ENCODE measurements around the gene TRAF3. TPM values are rescaled to one million over a fixed set of nuclear protein-coding genes. Genes with fewer than 3 reads are reported as not detected.

Gene TRAF3
- total and polyA plus RNA-seq, 4 donors = 2.1 to 12.0 (median 5.2) TPM

DNA sequence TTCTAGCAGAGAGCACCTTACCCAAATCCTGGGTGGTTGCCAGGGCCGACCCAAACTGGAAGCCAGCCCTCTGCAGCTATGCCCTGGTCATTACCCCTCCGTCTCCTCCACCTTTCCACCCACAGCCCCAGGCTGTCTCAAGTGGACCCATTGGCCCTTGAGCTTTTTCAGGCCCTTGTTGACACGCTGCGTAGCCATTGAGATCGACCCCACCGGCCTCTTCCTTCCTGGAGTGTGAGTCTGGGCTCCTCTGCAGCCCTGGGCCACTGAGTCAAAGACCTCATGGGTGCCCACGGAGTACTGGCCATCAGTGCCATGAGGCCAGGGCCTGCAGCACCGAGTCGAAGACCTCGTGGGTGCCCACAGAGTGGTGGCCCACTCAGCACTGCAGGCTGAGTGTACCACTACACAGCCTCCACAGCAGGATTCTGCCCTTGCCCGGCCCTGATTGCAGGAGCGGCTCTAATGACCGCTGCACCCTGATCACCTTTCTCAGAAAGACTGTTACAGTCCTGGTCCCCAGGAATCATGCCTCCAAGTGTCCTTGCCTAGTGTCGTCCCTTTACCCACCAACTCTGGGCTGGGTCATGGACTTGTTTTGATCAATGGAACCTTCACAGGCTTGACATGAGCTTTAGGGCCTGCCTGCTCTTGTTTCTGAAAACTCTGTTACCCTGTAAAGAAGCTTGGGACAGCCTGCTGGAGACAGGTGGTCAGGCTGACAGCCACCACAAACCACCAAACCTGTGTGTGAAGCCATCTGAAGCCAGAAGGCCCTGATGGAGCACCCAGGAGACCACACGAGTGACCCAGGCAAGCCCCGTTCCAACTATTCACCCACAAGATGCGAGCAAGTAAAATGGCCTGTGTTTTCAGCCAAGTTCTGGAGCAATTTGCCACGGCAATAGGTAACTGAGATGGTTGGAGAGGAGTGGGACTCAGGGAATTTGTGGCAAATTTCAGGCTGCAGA, 39.6 kb upstream of the TRAF3 start:
- Histone ChIP-seq H3K4me3 (ENCODE audit: low read depth in 1 of 3, low read length in 3 of 3) (no peak overlapping the region), H3K4me1 (ENCODE audit: control insufficient read depth in 4 of 4, insufficient read depth in 4 of 4, low read length in 3 of 4) (no peaks in the 10 kb centered on the region), H3K36me3 (ENCODE audit: control insufficient read depth in 4 of 4, insufficient read depth in 3 of 4, low read depth in 1 of 4, low read length in 3 of 4) (peaks cover 0 to 7% (median 0%) of the 10 kb centered on the region in 4 donors), H3K27ac (ENCODE audit: low read depth in 1 of 2, low read length in 2 of 2) (no peak overlapping the region), H3K27me3 (ENCODE audit: control insufficient read depth in 4 of 4, insufficient read depth in 4 of 4, low read length in 3 of 4) (no peaks in the 10 kb centered on the region), H3K9me3 (ENCODE audit: control insufficient read depth in 4 of 4, low read length in 3 of 4) (peaks cover 0 to 5% (median 2%) of the 10 kb centered on the region in 4 donors), H3K9ac (ENCODE audit: low read depth in 1 of 2, low read length in 2 of 2) (no peak overlapping the region)
- DNase-seq (ENCODE audit: low spot score) = no peak
- TF ChIP-seq HNF4A (conservative IDR thresholded peaks at IDR 0.05) (no peak), JUND (IDR thresholded peaks at IDR 0.05) (no peak), NR2F2 (IDR thresholded peaks at IDR 0.05) (no peak), RXRA (IDR thresholded peaks at IDR 0.05) (no peak), EGR1 (IDR thresholded peaks at IDR 0.05; ENCODE audit: low read depth in 2 of 2) (no peak), YY1 (IDR thresholded peaks at IDR 0.05) (no peak), GABPA (IDR thresholded peaks at IDR 0.05 in 1 of 2, conservative IDR thresholded peaks at IDR 0.05 in 1 of 2) (no peak), FOXA1 (IDR thresholded peaks at IDR 0.05) (no peak), RAD21 (IDR thresholded peaks at IDR 0.05) (no peak), TAF1 (conservative IDR thresholded peaks at IDR 0.05) (no peak), FOXA2 (IDR thresholded peaks at IDR 0.05) (no peak), HNF4G (IDR thresholded peaks at IDR 0.05) (no peak), SP1 (IDR thresholded peaks at IDR 0.05) (no peak)
- TF ChIP-seq, protein P1, sequence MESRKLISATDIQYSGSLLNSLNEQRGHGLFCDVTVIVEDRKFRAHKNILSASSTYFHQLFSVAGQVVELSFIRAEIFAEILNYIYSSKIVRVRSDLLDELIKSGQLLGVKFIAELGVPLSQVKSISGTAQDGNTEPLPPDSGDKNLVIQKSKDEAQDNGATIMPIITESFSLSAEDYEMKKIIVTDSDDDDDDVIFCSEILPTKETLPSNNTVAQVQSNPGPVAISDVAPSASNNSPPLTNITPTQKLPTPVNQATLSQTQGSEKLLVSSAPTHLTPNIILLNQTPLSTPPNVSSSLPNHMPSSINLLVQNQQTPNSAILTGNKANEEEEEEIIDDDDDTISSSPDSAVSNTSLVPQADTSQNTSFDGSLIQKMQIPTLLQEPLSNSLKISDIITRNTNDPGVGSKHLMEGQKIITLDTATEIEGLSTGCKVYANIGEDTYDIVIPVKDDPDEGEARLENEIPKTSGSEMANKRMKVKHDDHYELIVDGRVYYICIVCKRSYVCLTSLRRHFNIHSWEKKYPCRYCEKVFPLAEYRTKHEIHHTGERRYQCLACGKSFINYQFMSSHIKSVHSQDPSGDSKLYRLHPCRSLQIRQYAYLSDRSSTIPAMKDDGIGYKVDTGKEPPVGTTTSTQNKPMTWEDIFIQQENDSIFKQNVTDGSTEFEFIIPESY (IDR thresholded peaks at IDR 0.05) = no peak
- TF ChIP-seq, protein P2, sequence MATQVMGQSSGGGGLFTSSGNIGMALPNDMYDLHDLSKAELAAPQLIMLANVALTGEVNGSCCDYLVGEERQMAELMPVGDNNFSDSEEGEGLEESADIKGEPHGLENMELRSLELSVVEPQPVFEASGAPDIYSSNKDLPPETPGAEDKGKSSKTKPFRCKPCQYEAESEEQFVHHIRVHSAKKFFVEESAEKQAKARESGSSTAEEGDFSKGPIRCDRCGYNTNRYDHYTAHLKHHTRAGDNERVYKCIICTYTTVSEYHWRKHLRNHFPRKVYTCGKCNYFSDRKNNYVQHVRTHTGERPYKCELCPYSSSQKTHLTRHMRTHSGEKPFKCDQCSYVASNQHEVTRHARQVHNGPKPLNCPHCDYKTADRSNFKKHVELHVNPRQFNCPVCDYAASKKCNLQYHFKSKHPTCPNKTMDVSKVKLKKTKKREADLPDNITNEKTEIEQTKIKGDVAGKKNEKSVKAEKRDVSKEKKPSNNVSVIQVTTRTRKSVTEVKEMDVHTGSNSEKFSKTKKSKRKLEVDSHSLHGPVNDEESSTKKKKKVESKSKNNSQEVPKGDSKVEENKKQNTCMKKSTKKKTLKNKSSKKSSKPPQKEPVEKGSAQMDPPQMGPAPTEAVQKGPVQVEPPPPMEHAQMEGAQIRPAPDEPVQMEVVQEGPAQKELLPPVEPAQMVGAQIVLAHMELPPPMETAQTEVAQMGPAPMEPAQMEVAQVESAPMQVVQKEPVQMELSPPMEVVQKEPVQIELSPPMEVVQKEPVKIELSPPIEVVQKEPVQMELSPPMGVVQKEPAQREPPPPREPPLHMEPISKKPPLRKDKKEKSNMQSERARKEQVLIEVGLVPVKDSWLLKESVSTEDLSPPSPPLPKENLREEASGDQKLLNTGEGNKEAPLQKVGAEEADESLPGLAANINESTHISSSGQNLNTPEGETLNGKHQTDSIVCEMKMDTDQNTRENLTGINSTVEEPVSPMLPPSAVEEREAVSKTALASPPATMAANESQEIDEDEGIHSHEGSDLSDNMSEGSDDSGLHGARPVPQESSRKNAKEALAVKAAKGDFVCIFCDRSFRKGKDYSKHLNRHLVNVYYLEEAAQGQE (IDR thresholded peaks at IDR 0.05) = no peak
- TF ChIP-seq, protein P3, sequence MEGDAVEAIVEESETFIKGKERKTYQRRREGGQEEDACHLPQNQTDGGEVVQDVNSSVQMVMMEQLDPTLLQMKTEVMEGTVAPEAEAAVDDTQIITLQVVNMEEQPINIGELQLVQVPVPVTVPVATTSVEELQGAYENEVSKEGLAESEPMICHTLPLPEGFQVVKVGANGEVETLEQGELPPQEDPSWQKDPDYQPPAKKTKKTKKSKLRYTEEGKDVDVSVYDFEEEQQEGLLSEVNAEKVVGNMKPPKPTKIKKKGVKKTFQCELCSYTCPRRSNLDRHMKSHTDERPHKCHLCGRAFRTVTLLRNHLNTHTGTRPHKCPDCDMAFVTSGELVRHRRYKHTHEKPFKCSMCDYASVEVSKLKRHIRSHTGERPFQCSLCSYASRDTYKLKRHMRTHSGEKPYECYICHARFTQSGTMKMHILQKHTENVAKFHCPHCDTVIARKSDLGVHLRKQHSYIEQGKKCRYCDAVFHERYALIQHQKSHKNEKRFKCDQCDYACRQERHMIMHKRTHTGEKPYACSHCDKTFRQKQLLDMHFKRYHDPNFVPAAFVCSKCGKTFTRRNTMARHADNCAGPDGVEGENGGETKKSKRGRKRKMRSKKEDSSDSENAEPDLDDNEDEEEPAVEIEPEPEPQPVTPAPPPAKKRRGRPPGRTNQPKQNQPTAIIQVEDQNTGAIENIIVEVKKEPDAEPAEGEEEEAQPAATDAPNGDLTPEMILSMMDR (IDR thresholded peaks at IDR 0.05; ENCODE audit: low read depth, low read length, missing input control) = no peak
- TF ChIP-seq, protein P4, sequence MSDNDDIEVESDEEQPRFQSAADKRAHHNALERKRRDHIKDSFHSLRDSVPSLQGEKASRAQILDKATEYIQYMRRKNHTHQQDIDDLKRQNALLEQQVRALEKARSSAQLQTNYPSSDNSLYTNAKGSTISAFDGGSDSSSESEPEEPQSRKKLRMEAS (IDR thresholded peaks at IDR 0.05) = no peak
- TF ChIP-seq, protein P5, sequence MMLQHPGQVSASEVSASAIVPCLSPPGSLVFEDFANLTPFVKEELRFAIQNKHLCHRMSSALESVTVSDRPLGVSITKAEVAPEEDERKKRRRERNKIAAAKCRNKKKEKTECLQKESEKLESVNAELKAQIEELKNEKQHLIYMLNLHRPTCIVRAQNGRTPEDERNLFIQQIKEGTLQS (IDR thresholded peaks at IDR 0.05) = no peak
- 95% methylated on average over 18 of the region's 18 CpGs for WGBS

Measured in liver (tissue), 9 donors.